Activated T-cell treated with anti-CD3 and anti-CD28 coated beads for 24 hours (primary cell): ENCODE data around the gene CEP43.

ENCODE experiments used
- DNase-seq: peaks from one replicate; pipeline ENCODE4 v3.0.0-alpha.2; 2020; ENCODE audit warnings: low read depth

CEP43 gene

DNA sequence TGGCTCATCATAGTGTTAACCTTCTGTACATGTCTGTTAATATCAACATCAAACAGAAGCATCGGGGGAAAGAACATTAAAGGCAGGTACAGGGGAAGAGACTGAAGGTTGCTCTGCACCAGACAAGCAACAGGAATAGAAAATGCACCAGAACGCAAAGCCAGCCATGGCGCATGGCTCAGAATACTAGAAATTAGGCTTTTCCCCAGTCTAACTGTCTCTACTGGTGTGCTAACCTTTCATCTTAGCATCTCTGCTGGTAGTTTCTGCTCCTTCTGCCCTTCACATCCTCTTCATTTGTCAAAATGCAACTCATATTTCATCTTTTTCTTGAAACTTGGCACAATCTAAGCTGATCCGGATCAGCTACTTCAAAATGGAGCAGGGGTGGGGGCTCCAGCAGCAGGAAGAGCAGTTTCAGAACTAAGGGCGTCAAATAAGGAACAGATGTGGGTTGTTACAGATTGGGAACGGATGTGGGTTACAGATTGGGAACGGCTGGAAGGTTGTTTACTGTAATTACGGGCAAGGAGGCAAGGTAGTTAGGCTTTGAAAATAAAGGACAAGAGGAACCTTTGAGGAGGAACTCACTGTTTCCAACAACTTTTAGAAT, 29.7 kb upstream of the CEP43 start:
- no peak for DNase-seq

DNA sequence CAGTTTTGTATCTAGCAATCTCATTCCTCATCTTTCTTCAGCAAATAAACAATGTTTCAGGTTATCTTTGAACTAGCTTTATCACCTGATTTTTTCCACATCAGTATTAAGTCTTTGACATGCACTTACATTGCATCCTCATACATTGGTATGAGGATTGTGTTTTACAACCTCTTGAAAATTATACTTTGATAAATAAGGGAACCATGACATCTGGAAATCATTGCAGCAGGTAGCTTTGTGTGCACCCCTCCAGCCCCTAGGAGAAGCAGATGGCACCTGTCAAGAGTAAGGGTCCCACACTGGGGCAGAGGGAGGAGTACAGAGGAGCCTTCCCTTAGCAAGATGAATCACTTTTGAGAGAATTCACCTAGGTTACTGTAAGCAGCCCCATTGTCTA, 29.1 kb upstream of the CEP43 start:
- DNase-seq, result no peak

DNA sequence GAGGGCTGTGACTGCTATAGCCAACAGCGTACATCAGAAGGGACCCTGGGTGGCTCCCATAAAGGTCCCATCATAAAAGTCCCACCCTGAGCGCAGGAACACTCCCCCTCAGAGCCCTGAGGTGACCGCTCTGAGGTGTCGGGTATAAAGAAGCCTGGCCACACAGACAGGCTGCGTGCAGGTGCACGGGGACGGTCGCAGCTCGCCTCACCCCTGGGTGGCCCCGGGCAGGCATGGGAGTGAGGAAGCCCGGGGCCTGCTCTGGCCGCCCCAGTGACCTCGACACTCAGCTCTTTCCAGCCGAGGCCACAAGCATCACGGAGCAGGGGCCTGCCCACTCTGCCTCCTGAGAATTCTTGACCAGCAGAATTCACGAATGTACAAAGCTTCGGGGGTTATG, 28.4 kb upstream of the CEP43 start:
- no peak for DNase-seq

DNA sequence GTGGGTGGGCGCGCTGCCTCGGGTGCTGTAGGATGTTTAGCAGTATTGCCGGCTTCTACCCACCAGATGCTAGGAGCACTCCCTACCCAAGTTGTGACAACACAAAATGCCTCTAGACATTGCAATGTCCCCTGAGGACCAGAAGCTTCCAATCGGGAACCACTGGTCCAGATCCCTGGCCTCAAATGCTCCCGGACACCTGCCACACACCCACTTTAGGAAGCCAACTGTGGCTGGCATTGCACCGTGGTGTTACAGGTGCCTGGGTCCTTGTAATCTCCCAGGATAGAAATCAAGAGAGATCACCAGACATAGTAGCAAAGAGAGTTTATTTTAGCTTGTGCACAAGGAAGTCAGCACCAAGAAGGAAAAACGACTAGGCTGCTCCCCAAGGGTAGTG, 27.9 kb upstream of the CEP43 start:
- no peak for DNase-seq

DNA sequence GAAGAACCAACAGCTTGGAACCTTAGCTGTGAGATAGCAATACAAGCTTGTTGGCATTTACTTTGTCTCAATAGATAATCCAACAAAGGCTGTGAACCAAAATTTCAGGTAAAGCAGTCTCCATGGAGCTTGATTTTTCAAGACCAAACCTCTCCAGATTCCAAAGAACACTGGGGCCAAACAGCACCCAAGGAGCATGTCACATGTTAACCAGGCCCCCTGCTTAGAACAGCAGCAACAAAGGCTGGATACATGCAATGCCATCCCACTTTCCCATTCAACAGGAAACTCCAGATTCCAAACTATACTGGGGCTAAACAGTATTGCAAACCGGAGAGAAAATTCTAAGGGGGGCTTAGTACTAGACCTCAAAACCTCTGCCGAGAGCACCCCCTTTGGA, 27.1 kb upstream of the CEP43 start:
- no peak for DNase-seq

DNA sequence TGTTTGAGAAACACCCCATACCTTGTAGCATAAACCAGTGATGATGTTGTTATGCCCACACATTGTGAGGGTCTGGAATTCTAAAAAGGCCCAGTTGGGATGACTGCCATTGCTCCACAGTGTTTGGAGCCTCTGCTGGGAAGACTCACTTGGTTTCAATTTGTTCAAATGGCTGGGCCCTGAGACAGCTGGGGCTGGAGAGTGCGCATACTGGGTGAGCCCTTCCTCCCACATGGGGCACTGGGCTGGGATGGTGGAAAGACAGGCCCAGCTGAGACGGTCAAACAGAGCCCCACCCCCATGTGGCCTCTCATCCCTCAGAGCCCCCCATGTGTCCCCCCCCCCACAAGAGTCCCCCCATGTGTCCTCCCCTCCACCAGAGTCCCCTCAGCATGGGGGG, 22.6 kb upstream of the CEP43 start:
- DNase-seq, result no peak

DNA sequence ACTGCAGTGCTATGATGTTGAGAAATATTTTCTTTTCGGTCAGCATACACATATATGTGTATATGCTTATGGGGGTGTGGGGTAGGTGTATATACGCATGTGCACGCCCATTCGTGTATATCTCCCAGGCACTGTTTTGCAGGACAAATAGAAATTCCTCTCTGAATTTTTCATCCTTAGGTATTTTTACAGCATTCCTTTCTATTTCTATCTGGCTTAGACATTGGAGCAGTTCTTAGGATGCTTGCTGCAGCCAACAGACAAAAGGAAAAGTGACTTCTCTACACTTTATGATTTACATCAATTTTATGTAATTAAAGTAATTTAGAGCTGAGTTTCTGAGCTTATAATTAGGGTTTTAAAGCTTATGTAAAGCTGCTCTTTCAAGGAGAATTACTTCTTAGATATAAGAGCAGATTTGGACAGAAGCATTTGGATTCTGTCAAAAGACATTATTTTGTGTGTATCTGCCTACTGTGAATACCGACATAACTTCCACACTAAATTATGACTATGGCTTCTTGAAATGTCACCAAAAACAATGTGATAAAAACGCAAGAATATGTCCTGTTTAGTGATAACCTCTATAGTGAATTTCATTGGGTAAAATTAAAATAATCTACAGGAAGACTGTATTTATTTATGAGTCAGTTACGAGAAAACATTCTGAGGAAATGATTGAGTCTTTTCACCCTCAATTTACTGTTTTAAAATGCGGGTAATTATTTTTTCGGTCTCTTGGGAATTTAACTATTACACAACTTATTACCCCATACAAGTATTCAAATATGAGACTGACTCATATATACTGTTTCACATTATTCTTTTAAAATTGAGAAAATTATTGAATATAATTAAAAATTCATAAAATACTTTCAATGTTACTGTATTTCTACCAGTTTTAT, 21.3 kb upstream of the CEP43 start:
- no peak for DNase-seq

DNA sequence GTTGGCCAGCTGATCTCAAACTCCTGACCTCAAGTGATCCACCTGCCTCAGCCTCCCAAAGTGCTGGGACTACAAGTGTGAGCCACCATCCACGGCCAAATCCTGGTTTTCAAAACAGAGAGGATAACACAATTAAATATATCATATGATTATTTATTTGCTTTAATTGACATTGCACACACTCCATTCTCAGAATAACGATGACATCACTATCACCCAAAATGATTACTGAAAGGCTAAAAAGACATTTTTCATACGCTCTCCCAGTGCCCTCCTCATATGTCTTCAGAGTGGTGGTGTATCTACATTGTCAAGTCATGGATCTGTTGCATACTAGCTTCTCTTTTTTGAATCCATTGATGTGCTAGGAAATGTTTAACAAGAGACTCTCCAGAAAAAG, 18.5 kb upstream of the CEP43 start:
- DNase-seq, result no peak

DNA sequence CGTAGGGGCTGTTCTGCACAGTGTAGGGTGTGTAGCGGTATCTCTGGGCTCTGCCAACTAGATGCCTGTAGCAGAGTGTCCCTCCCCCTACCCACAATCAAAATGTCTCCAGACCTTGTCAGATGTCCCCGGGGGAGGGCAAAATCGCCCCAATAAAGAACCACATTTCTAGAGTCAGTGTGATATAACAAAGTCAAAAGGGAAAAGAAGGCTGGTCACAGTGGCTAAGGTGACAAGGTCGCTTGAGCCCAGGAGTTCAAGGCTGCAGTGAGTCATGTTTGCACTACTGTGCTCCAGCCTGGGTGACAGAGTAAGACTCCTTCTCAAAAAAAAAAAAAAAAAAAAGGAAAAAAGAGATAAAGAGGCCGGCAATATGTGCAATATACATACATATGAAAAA, 11.7 kb upstream of the CEP43 start:
- DNase-seq, result no peak

DNA sequence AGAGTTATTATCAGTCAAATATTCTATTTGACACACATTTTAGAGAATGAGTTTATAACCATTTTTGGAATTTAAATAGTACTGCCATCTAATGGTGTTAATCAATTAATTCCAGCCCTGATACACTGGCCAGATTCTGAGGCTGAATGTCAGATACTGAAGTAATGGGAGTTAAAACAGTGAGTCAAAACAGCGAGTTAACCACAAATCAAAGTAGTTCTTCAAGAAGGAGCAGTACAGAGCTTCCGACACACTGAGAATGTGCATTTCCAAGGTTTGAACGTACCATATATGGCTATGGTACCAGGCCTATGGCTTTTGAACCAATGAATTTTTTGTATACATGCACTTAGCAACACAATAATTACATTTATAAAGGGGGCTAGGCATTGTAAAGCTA, 11.3 kb upstream of the CEP43 start:
- DNase-seq, result no peak

DNA sequence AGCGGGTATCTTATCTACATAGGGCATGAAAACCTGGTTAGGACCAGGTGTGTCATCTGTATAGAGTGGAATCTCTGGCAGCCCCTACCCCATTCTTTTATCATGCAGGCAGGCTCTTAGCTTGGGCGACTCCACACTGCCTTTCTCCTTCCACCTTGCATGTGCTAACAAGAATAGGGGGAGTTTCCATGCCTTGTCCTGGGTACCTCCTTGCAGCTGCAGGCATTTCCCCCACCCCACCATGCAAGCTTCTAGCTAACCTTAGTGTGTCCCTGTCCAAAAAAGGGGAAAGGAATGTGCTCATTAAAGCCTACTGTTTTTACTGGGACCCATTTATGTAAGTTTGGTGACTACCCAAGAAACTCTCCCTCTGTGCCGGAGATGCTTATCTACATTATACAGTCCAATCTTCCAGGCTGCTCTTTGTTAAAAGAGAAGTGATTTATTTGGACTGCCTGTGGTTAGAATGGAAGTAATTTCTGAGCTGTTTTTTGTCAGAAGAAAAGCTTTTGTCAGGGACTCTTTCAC, 10.5 kb upstream of the CEP43 start:
- no peak for DNase-seq

DNA sequence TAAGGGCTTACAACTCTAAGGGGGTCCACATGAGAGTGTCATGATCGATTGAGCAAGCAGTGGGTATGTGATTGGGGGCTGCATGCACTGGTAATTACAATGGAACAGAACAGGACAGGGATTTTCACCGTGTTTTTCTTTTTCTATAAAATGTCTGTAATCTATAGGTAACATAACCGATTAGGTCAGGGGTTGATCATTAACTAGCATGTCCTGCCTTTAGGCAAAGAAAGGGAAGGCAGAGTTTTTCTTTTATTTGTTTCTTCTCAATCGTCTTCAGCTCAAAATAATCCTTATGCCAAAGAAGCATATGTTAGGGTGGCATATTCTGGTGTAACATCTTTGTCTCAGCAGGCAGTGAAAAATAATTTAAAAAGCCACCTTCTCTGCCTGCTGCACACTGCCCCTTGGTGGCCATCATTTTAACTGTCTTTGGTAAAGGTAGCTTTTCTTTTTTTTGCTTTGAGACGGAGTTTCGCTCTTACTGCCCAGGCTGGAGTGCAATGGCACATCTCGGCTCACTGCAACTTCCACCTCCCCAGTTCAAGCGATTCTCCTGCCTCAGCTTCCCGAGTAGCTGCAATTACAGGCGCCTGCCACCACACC, 9.7 kb upstream of the CEP43 start:
- peak; percentile 28 for DNase-seq

DNA sequence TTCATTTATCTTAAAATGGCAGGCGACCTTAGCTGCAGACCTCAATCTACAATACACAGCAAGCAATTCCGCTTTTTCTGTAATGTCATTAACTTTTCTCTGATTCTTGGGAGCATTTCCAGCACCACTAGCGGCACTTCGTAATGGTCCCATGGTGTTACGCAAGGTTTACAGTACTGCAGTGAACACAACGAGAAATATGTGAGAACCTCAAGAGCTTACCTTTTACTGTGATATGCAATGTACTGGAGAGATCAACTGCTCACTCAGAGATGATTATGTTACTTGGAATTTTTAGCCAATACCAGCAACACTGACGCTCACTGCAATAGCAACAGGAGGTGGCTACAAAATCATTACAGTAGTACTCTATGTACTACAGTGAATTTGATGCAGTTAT, 2.8 kb upstream of the CEP43 start:
- no peak for DNase-seq

DNA sequence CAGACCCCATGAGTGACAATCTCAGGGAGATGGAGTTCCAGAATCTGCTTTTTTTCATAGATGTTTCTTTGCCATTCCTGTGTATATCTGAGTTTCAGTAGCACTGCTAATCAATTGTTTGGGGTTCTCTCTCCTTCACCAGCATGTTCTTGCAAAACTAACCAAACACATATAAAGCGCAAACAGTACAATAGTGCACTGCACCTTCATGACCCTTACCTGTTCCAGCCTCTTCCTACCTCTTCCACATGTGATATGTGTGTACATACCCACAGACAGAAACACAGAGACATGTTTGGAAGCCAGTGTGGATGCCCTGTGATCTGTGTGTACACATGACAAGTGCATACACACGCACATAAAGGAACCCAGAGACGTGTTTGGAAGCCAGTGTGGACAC, 1.8 kb upstream of the CEP43 start:
- no peak for DNase-seq

DNA sequence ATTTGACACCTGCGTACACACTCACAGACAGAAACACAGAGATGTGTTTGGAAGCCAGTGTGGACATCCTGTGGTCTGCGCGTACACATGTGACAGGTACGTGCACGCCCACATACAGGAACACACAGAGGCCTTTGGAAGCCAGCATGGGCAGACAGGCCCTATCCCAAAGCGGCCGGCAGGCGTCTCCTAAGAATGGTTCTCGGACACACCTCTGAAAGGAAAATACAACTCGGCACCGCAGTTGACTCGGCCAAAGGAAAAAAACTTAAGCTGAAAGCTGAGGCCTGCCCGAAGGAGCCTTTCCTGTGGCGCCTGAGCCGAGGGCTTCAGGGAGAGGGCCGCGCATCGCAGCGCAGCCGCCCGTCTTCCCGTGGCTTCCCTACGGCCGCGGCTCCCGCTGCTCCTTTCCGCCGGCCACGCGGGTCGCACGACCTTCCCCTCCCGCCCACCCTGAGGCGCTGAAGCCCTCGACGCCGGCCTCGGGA, 1.4 kb upstream of the CEP43 start:
- DNase-seq, result peak; percentile 33

DNA sequence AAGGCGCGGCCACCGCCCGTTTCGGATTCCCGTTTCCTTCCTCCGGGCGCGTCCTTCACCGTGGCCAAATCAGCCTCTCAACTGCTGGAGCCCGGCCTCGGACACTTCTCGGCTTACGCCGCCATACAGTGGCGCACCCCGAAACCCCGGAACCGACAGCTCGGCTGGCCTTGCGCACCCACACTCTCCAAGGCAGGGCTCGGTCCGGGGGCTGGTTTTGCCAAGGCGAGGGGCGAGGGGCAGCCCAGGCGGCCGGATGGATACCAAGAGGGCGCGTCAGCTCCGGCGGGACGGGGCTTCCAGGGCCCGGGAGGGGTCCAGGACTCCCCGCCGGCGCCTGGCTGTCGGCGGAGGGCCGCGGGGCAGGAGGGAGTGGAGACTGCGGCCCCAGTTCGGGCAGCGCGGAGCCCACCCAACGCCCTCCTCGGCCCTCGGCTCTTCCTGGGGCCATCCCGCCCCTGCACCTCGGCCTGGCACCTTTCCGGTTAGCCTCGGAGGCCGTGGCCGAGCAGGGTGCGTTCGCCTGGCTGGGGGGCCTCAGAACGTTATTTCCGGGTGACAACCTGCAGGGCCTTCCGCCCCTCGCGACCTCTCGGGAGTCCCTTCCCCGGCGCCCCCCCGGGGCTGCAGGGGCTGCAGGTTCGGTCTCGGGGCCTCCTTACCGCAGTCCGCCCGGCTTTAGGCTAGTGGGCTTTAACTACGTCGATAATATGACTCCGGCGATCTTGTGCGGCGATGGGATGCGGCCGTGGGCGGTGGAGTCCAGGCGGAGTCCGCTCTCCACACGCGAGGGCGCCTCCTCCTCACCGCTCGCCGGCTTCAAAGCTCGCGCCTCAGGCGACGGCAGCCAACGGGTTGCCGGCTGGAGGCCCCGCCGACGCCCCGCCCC, 697 bp upstream of the CEP43 start:
- DNase-seq, result no peak

DNA sequence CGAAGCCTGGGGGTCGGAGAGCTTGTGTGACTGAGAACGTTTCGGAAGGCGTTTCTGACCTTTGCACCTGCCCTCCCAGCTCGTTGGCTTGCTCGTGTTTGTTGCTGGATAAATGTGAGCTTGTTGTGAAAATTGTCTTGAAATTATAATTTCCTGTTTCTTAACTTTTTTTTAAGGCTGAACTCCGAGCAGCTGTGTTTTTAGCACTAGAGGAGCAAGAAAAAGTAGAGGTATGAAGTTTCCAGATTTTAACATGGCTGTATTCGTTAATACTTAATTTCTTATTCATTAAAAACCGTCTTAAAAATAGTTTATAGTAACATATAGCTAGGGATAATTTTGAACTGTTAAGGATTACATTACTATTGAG, 672 bp downstream of the CEP43 start:
- no peak for DNase-seq

DNA sequence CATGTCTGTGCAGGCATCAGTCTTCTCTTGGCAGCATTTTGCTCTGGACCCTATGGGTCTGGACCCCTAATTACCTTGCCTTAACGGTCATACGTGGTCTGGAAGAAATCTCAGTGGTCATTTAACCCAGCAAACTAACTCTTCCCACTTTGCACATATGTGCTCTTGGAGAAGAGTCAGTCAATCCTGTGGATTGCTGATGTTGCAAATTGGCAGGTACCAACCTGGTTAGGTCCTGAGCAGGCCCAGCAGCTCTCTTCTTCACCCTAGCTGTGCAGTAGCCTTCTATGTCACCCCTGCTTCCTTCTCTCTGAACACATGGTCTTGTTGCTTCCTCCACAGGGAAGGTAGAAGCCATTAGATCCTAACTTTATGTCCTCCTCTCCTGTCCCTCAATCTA, 1.6 kb downstream of the CEP43 start:
- DNase-seq, result no peak

DNA sequence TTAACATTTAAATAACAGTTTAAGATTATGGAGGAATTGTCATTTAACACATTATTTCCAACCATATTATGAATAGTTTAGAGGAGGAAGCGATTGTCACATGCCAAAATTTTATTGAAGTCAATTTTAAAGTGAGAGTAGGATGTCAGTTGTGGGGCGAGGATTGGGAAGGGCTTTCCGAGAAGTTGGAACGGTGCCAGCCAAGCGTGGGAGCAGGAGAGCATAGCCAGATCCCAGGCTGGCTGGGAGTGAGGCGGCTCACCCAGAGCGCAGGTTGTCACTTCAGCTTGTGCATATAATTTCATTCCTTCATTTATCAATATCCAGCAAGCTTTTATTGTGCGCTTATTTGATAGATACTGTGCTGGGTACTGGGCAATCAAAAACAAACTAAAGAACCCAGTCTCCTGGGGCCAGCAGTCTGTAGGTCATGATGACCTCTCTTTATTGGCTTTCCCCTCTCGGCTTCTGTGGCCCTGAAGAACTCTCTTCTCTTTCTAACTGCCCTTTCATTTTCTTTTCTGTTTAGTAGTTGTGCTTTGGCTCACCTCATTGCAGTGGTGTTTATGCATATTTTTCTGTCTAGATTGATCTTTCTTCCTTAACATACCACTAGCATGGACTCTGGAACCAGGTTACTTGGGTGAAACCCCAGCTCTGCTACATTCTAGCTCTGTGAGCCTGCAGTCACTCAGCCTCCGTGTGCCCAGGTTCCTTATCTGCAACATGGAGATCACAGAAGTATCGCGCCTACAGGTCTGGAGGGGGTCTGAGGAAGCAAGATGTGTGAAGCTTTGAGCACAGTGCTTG, 6.4 kb downstream of the CEP43 start:
- DNase-seq, result no peak

DNA sequence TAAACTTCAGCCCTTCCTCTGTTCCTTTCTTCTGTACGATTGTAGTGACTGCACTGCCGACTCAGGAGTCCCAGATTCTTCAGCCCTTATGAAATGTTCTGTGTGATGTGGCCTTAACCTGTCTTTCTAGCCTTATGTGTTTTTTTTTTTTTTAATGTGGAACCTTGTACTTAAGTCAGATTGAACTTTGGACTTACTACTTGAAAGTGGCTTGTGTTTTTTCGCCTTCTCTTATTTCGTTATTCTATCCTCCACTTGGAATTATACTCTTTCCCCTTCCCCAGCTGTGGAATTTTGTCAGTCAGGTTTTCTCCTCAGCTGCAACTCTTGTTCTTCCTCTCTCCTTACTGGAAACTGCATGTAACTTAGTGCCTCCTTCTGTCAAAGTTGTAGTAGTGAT, 8.8 kb downstream of the CEP43 start:
- DNase-seq, result no peak

DNA sequence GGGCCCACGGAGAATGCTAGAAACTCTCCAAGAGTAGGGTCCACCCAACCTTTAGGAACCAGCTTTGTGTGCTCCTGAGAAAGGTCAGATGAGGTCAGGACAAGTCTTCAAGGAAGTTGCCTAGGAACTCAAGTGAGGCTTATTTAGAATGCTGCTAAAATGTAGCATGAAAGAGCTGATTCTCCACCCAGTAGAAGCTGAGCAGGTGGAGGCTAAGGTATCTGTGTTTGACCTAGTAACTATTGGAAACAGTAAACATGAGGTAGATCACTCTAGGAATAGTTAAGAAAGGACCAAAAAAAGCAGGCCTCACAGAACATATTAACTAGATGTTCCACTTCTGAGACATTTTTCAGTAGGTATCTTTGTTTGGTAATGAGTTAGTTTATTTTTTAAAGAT, 13.9 kb downstream of the CEP43 start:
- no peak for DNase-seq
